Measurements from ENCODE around the gene ABCC4.

ABCC4 gene

DNA sequence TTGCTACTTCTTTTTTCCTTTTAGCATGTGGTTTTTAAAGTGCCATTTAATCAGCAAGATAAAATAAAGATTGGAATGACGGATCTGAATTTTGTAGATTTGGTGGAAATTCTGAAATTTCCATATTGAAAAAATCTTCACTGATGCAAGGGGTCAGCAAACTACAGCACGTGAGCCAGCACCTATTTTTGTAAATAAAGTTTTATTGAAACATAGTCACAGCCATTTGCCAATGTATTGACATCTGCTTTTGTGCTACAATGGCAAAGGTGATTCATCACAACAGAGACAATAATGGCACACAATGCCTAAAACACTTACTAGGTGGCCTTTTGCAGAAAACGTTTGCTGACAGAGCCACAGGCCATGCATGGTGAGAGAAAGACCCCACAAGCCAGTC lies 226.4 kb downstream of the ABCC4 start:
- Histone ChIP-seq H3K9ac (ENCODE audit: low read length) (no peak overlapping the region), H3K4me3 (ENCODE audit: low read length) (no peak overlapping the region), H4K20me1 (ENCODE audit: insufficient read depth, low read length) (no peaks in the 10 kb centered on the region), H3K79me2 (ENCODE audit: low read length) (no peaks in the 10 kb centered on the region), H3K9me3 (ENCODE audit: insufficient read depth, low read length) (no peaks in the 10 kb centered on the region), H2AFZ (ENCODE audit: low read depth, low read length) (no peak overlapping the region), H3K27me3 (ENCODE audit: low read depth, low read length) (no peaks in the 10 kb centered on the region), H3K36me3 (replicated peaks; ENCODE audit: low read depth, low read length) (no peaks in the 10 kb centered on the region), H3K4me2 (ENCODE audit: low read length) (no peak overlapping the region), H3K4me1 (ENCODE audit: low read length) (no peaks in the 10 kb centered on the region), H3K27ac (ENCODE audit: low read length) (no peak overlapping the region)
- no peak for TF ChIP-seq EZH2phosphoT487 (IDR thresholded peaks at IDR 0.05; ENCODE audit: low read depth)
- TF ChIP-seq, protein P1, sequence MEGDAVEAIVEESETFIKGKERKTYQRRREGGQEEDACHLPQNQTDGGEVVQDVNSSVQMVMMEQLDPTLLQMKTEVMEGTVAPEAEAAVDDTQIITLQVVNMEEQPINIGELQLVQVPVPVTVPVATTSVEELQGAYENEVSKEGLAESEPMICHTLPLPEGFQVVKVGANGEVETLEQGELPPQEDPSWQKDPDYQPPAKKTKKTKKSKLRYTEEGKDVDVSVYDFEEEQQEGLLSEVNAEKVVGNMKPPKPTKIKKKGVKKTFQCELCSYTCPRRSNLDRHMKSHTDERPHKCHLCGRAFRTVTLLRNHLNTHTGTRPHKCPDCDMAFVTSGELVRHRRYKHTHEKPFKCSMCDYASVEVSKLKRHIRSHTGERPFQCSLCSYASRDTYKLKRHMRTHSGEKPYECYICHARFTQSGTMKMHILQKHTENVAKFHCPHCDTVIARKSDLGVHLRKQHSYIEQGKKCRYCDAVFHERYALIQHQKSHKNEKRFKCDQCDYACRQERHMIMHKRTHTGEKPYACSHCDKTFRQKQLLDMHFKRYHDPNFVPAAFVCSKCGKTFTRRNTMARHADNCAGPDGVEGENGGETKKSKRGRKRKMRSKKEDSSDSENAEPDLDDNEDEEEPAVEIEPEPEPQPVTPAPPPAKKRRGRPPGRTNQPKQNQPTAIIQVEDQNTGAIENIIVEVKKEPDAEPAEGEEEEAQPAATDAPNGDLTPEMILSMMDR (IDR thresholded peaks at IDR 0.05; ENCODE audit: low read depth, low read length): no peak

DNA sequence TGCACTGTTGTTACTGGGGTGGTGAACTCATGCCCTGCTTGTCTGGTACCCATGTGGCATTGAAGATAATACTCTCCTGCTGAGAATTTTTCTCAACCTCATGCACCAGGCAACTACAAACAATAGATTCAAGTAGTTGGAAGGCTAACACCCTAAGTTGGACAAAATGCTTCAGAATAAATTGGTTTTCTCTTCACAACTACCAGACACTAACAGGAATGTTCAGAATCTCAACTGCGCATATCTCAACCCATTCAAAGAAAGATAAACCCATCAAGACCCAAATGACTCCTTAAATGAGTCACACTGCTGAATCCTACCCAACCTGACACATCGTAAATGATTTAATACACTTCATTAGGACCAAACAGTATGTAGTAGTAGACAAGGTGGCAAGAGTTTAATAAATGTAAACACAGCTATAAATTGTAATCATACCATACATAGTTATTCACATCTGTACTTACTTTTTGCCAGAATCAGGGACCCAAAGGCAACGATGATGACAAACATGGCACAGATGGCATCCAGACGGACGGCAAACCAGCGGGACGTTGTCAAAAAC lies 227.4 kb downstream of the ABCC4 start:
- H3K4me2 ChIP-seq (ENCODE audit: low read length): no peak overlapping the region
- H3K27me3 ChIP-seq (ENCODE audit: low read depth, low read length): no peaks in the 10 kb centered on the region
- no peaks in the 10 kb centered on the region for H4K20me1 ChIP-seq (ENCODE audit: insufficient read depth, low read length)
- TF ChIP-seq, protein P1 (IDR thresholded peaks at IDR 0.05; ENCODE audit: low read depth, low read length): no peak
- TF ChIP-seq EZH2phosphoT487 (IDR thresholded peaks at IDR 0.05; ENCODE audit: low read depth): no peak
- H3K9ac ChIP-seq (ENCODE audit: low read length): no peak overlapping the region
- H3K36me3 ChIP-seq (replicated peaks; ENCODE audit: low read depth, low read length): no peaks in the 10 kb centered on the region
- H3K4me1 ChIP-seq (ENCODE audit: low read length): no peaks in the 10 kb centered on the region
- H3K79me2 ChIP-seq (ENCODE audit: low read length): no peaks in the 10 kb centered on the region
- H3K4me3 ChIP-seq (ENCODE audit: low read length): no peak overlapping the region
- no peak overlapping the region for H2AFZ ChIP-seq (ENCODE audit: low read depth, low read length)
- H3K9me3 ChIP-seq (ENCODE audit: insufficient read depth, low read length): no peaks in the 10 kb centered on the region
- H3K27ac ChIP-seq (ENCODE audit: low read length): no peak overlapping the region

DNA sequence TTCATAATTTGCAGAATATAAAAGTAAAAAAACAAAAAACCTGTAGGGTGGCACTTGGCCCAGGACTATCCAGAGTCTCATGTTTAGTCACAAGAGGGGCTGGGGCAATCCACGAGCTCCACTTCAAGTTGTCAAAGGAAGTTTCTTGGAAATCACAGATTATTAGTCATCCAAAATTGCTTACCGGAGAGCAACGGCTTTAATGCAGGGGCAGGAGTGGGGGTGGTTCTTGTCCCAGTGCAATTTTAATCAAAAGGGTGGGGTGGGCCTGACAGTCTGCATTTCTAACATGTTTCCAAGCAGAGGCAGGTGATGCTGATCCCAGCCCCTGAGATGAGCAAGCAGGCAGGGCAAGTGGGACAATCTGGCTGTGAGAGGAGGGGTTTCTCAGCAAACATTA lies 233.9 kb downstream of the ABCC4 start:
- Histone ChIP-seq H3K4me3 (ENCODE audit: low read length) (no peak overlapping the region), H2AFZ (ENCODE audit: low read depth, low read length) (no peak overlapping the region), H3K27ac (ENCODE audit: low read length) (no peak overlapping the region), H3K27me3 (ENCODE audit: low read depth, low read length) (no peaks in the 10 kb centered on the region), H4K20me1 (ENCODE audit: insufficient read depth, low read length) (no peaks in the 10 kb centered on the region), H3K9ac (ENCODE audit: low read length) (no peak overlapping the region), H3K4me2 (ENCODE audit: low read length) (no peak overlapping the region), H3K79me2 (ENCODE audit: low read length) (no peaks in the 10 kb centered on the region), H3K4me1 (ENCODE audit: low read length) (peaks cover 5% of the 10 kb centered on the region; the same call in 1 of the 2 replicates), H3K36me3 (replicated peaks; ENCODE audit: low read depth, low read length) (no peaks in the 10 kb centered on the region), H3K9me3 (ENCODE audit: insufficient read depth, low read length) (no peaks in the 10 kb centered on the region)
- no peak for TF ChIP-seq EZH2phosphoT487 (IDR thresholded peaks at IDR 0.05; ENCODE audit: low read depth)
- TF ChIP-seq, protein P1 (IDR thresholded peaks at IDR 0.05; ENCODE audit: low read depth, low read length): no peak

DNA sequence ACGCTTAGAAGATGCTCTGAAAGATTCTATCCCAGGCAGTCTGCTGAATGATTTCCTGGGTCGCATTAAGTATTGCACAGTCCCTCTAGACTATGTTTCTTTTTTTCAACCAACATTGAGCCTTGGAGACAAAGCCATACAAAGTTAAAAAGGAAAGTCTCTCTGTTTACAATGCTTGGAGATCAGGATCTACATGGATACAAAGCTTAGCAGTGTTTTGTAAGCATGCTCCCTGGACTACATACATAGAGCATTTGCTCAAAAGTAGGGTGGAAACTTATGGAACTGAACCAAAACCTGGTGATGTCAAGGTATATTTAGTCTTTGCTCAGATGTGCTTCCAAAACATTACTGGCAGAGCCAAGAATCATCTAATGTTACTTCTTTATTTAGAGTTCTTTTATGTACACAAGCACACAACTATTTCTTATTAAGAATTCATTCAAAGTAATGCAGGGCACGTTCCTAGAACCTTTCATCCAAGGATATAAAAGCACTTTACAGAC lies 241.2 kb downstream of the ABCC4 start:
- H2AFZ ChIP-seq (ENCODE audit: low read depth, low read length): no peak overlapping the region
- H3K4me2 ChIP-seq (ENCODE audit: low read length): no peak overlapping the region
- no peaks in the 10 kb centered on the region for H4K20me1 ChIP-seq (ENCODE audit: insufficient read depth, low read length)
- no peak overlapping the region for H3K9ac ChIP-seq (ENCODE audit: low read length)
- no peak for TF ChIP-seq EZH2phosphoT487 (IDR thresholded peaks at IDR 0.05; ENCODE audit: low read depth)
- TF ChIP-seq, protein P1 (IDR thresholded peaks at IDR 0.05; ENCODE audit: low read depth, low read length): no peak
- peaks cover 5% of the 10 kb centered on the region; the same call in 1 of the 2 replicates for H3K4me1 ChIP-seq (ENCODE audit: low read length)
- H3K79me2 ChIP-seq (ENCODE audit: low read length): no peaks in the 10 kb centered on the region
- no peaks in the 10 kb centered on the region for H3K36me3 ChIP-seq (replicated peaks; ENCODE audit: low read depth, low read length)
- H3K27me3 ChIP-seq (ENCODE audit: low read depth, low read length): no peaks in the 10 kb centered on the region
- H3K9me3 ChIP-seq (ENCODE audit: insufficient read depth, low read length): no peaks in the 10 kb centered on the region
- no peak overlapping the region for H3K4me3 ChIP-seq (ENCODE audit: low read length)
- H3K27ac ChIP-seq (ENCODE audit: low read length): no peak overlapping the region
